GM18508 (cell line): ENCODE measurements around the gene VSIG4.
A peak's percentile ranks its signal among the peaks of the same experiment; 100 is the strongest.
"Not testable (repeated sequence)": the region's sequence is repeated elsewhere in the genome, so short reads cannot be mapped to it uniquely, and the experiment has no call there.

Source experiments
- ATAC-seq: cut with Tn5 transposase; IDR thresholded peaks from one replicate; pipeline ENCODE4 v1.9.1; 2021; ENCODE audit warnings: moderate number of reproducible peaks; ENCODE audit not compliant: insufficient read depth, unreplicated experiment

VSIG4 gene

DNA sequence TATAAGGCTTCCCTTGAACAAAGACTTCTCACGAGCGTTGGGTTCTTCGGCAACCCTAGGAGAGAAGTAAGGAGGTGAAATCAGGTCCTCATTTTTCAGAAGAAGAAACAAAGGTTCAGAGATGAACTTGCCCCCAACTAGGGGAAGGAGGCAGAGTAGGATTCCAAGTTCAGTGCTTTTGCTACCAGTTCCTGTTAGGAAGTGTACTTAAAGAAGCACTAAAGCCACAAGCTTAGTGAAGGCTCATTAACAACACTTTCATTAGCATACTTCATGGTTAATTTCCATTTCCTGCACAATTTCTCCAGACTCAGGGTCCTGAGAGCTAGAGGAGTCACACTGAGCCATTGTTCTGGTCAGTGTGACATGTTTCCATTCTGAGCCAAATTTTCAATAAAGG lies 52.1 kb downstream of the VSIG4 start:
- ATAC-seq: no peak

GRCh38 chrX:65985922-65986588 lies 53.8 kb downstream of the VSIG4 start:
- ATAC-seq: peak; percentile 83

- ATAC-seq: no peak
Observed at GRCh38 chrX:65985211-65985610, 54.7 kb downstream of the VSIG4 start.

DNA sequence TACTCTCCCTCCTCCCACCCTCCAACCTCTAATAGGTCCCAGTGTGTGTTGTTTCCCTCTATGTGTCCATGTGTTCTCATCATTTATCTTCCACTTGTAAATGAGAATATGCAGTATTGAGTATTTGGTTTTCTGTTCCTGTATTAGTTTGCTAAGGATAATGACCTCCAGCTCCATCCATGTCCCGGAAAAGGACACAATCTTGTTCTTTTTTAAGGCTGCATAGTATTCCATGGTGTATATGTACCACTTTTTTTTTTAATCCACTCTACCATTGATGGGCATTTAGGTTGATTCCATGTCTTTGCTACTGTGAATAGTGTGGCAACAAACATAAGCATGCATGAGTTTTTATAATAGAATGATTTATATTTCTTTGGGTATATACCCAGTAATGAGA lies 62.7 kb downstream of the VSIG4 start:
- ATAC-seq: not testable (repeated sequence)

DNA sequence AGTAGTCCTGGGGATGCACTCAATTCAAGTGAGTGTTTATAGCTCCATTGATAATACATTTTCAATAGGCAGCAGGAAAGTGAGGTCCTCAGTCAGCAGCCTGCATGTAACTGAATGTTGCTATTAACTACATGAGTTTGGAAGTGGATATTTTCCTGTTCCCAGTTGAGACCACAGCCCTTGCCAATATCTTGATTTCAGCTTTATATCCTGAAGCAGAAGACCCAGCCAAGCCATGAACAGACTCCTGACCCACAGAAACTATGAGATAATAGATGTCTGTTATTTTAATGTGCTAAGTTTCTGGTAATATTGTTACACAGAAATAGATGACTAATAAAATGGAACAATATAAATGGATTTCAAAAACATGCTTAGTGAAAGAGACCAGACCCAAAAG lies 63.7 kb downstream of the VSIG4 start:
- no peak for ATAC-seq

DNA sequence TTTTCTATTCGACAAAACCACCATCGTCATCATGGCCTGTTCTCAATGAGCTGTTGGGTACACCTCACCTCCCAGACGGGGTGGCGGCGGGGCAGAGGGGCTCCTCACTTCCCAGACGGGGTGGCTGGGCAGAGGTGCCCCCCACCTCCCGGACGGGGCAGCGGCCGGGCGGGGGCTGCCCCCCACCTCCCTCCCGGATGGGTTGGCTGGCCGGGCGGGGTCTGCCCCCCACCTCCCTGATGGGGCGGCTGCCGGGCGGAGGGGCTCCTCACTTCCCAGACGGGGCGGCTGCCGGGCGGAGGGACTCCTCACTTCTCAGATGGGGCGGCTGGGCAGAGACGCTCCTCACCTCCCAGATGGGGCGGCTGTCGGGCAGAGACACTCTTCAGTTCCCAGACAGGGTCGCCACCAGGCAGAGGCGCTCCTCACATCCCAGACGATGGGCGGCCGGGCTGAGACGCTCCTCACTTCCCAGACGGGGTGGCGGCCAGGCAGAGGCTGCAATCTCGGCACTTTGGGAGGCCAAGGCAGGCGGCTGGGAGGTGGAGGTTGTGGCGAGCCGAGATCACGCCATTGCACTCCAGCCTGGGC lies 64.6 kb downstream of the VSIG4 start:
- ATAC-seq: not testable (repeated sequence)
